GM12878 (cell line): ENCODE measurements around the gene CSF3. TPM values are rescaled to one million over a fixed set of nuclear protein-coding genes. Genes with fewer than 3 reads are reported as not detected.
A peak's percentile ranks its signal among the peaks of the same experiment; 100 is the strongest.

Experiments used
- BCL11A ChIP-seq: IDR thresholded peaks from 2 replicates; pipeline ENCODE4 v1.6.1; 2011; ENCODE audit warnings: low read depth, low read length
- CBFB ChIP-seq: IDR thresholded peaks from 2 replicates; pipeline ENCODE4 v1.6.1; 2016; ENCODE audit warnings: antibody characterized with exemption, low read depth
- CHD1 ChIP-seq: IDR thresholded peaks from 2 replicates; pipeline ENCODE4 v1.6.1; 2012; ENCODE audit warnings: low read depth, low read length, improper control_type of control experiment
- CHD2 ChIP-seq: IDR thresholded peaks from 2 replicates; pipeline ENCODE4 v1.6.1; 2011; ENCODE audit warnings: low read depth, low read length, improper control_type of control experiment, borderline replicate concordance
- E4F1 ChIP-seq: fragments of 450-650 bp; IDR thresholded peaks from 2 replicates; pipeline ENCODE4 v1.6.1; 2018; ENCODE audit warnings: borderline replicate concordance, mild to moderate bottlenecking; ENCODE audit not compliant: partially characterized antibody
- ELK1 ChIP-seq: IDR thresholded peaks from 2 replicates; pipeline ENCODE4 v1.6.1; 2012; ENCODE audit warnings: low read depth, low read length, improper control_type of control experiment
- ESRRA ChIP-seq: IDR thresholded peaks from 2 replicates; pipeline ENCODE4 v1.6.1; 2012; ENCODE audit warnings: mild to moderate bottlenecking, low read length, improper control_type of control experiment
- EZH2 ChIP-seq: IDR thresholded peaks from 2 replicates; pipeline ENCODE4 v1.6.1; 2012; ENCODE audit warnings: low read depth, mild to moderate bottlenecking, control low read depth, inconsistent platforms, low read length, borderline replicate concordance; ENCODE audit not compliant: control insufficient read depth
- HCFC1 ChIP-seq: fragments of 150-350 bp; IDR thresholded peaks from 2 replicates; pipeline ENCODE4 v1.6.1; 2014; ENCODE audit warnings: low read length
- IKZF2 ChIP-seq, 2 experiments: fragments of 450-650 bp; IDR thresholded peaks; 2 replicates each; pipeline ENCODE4 v1.6.1; 2017; ENCODE audit warnings: mild to moderate bottlenecking in 2 of 2, moderate library complexity in 2 of 2
- IRF4 ChIP-seq: IDR thresholded peaks from 2 replicates; pipeline ENCODE4 v1.6.1; 2011; ENCODE audit warnings: low read depth, low read length
- NFIC ChIP-seq: IDR thresholded peaks from 2 replicates; pipeline ENCODE4 v1.6.1; 2012; ENCODE audit warnings: low read depth, mild to moderate bottlenecking, inconsistent platforms, low read length, moderate library complexity
- NR2C1 ChIP-seq: fragments of 450-650 bp; IDR thresholded peaks from 2 replicates; pipeline ENCODE4 v1.6.1; 2017; ENCODE audit warnings: antibody characterized with exemption, mild to moderate bottlenecking, moderate library complexity
- NRF1 ChIP-seq: conservative IDR thresholded peaks from 2 replicates; pipeline ENCODE4 v1.6.1; 2011; ENCODE audit warnings: mild to moderate bottlenecking, low read depth, low read length, improper control_type of control experiment
- PAX5 ChIP-seq: IDR thresholded peaks from 2 replicates; pipeline ENCODE4 v1.6.1; 2011; ENCODE audit warnings: low read depth, low read length, borderline replicate concordance
- PML ChIP-seq: IDR thresholded peaks from 2 replicates; pipeline ENCODE4 v1.6.1; 2012; ENCODE audit warnings: low read length, inconsistent platforms
- POLR2A ChIP-seq: IDR thresholded peaks from 2 replicates; pipeline ENCODE4 v1.6.1; 2011; ENCODE audit warnings: low read depth, mild to moderate bottlenecking, low read length
- RBBP5 ChIP-seq: fragments of 200-600 bp; sonication (generic); conservative IDR thresholded peaks from 2 replicates; pipeline ENCODE4 v1.6.1; 2016
- SMARCA5 ChIP-seq: fragments of 450-650 bp; IDR thresholded peaks from 2 replicates; pipeline ENCODE4 v1.6.1; 2017; ENCODE audit warnings: mild to moderate bottlenecking
- STAT3 ChIP-seq: IDR thresholded peaks from 2 replicates; pipeline ENCODE4 v1.6.1; 2011; ENCODE audit warnings: low read depth, low read length, improper control_type of control experiment
- YY1 ChIP-seq: IDR thresholded peaks from 2 replicates; pipeline ENCODE4 v1.6.1; 2011; ENCODE audit warnings: low read depth, mild to moderate bottlenecking, low read length
- ZBTB11 ChIP-seq: fragments of 450-650 bp; formaldehyde crosslinking; IDR thresholded peaks from 2 replicates; pipeline ENCODE4 v1.5.0; 2022; ENCODE audit warnings: mild to moderate bottlenecking, missing genetic modification characterization
- ZSCAN29 ChIP-seq: fragments of 450-650 bp; IDR thresholded peaks from 2 replicates; pipeline ENCODE4 v1.6.1; 2017; ENCODE audit warnings: mild to moderate bottlenecking, moderate library complexity
- polyA plus RNA-seq, 11 experiments: library from polyadenylated mRNA; depleted of rRNA in 4 of 11; unstranded in 6 of 11; stranded (reverse) in 5 of 11; fragments of >200 nt; fragmentation: Nextera tagmentation in 4 of 11; fragmentation: Illumina TruSeq in 1 of 11; extraction: Ambion mirVana in 4 of 11; extraction: Trizol in 1 of 11; gene quantifications; 1 replicate in 1 of 11; 2 replicates in 10 of 11; pipeline versions ENCODE4 v1.2.1 to v1.2.3, GENCODE V29; 2011 to 2016; ENCODE audit warnings: inconsistent platforms in 2 of 11, missing spikeins in 2 of 11, low read depth in 1 of 11
- total RNA-seq, 4 experiments: library from RNA; depleted of rRNA in 3 of 4; stranded (reverse); fragments of >200 nt in 3 of 4; fragmentation: Illumina TruSeq in 1 of 4; extraction: Trizol in 1 of 4; gene quantifications; 2 replicates each; pipeline versions ENCODE4 v1.2.1 to v1.2.3, GENCODE V29; 2013 to 2021

CSF3 gene
- total and polyA plus RNA-seq, 10 of the 15 experiments (the other 5 are each of a cell fraction or from before 2014, with no cell fraction given): 0.09 to 0.28 (median 0.12) TPM; not detected in 5

- TF ChIP-seq ZSCAN29 (0 out of 2 replicates have a peak, but pooled peaks have one; percentile 84), CBFB (peak; percentile 32; the same call in 1 of the 2 replicates), CHD1 (peak; percentile 85; the same call in 1 of the 2 replicates), PML (peak; percentile 82; the same call in 1 of the 2 replicates), CHD2 (no peak), ELK1 (no peak; the same call in 1 of the 2 replicates), E4F1 (peak; percentile 80), IKZF2 (IDR thresholded peaks at IDR 0.05) (peak; percentile 50 to 61; a peak in 2 of 4 replicates), BCL11A (peak; percentile 22; the same call in 1 of the 2 replicates), HCFC1 (peak; percentile 91), ZBTB11 (no peak), SMARCA5 (peak; percentile 91), EZH2 (no peak), NR2C1 (peak; percentile 71), ESRRA (no peak), RBBP5 (peak; percentile 81), PAX5 (no peak; the same call in 1 of the 2 replicates), NFIC (peak; percentile 20; the same call in 1 of the 2 replicates), POLR2A (peak; percentile 93), STAT3 (no peak), YY1 (peak; percentile 95), NRF1 (no peak; the same call in 1 of the 2 replicates), IRF4 (peak; percentile 34; the same call in 1 of the 2 replicates)
Observed at GRCh38 chr17:39980351-39981206, 34.7 kb upstream of the CSF3 start, which contains the start of gene PSMD3 (continued).
